Esophagus squamous epithelium (tissue), 5 donors: ENCODE measurements around the gene ADAMTSL3. TPM values are rescaled to one million over a fixed set of nuclear protein-coding genes. Genes with fewer than 3 reads are reported as not detected.

Experiments
- DNase-seq: peaks from one replicate; lab custom pipeline; 2025; lab: John Stamatoyannopoulos, UW
- H3K27ac ChIP-seq, 4 donors: fragments of 200-600 bp; sonication (generic); one replicate each; pipeline ENCODE4 v1.5.1; 2016 to 2019; ENCODE audit warnings: mild to moderate bottlenecking in 1 of 4
- H3K27me3 ChIP-seq, 4 donors: fragments of 200-600 bp; sonication (generic); 1 replicate in 3 of 4; 2 replicates in 1 of 4; pipeline versions ENCODE4 v1.5.1 to v1.6.0; 2017 to 2021; ENCODE audit warnings: antibody characterized with exemption in 1 of 4
- H3K36me3 ChIP-seq, 3 donors: fragments of 200-600 bp; sonication (generic); one replicate each; pipeline ENCODE4 v1.5.1; 2016 to 2019
- H3K4me1 ChIP-seq, 3 donors: fragments of 200-600 bp; sonication (generic); one replicate each; pipeline ENCODE4 v1.5.1; 2017 to 2019
- H3K4me3 ChIP-seq, 4 donors: fragments of 200-600 bp; sonication (generic); 1 replicate in 3 of 4; 2 replicates in 1 of 4; pipeline ENCODE4 v1.5.1; 2016 to 2019; ENCODE audit warnings: mild to moderate bottlenecking in 2 of 4, moderate library complexity in 1 of 4
- H3K9me3 ChIP-seq, 3 donors: fragments of 200-600 bp; sonication (generic); one replicate each; pipeline ENCODE4 v1.5.1; 2016 to 2019
- POLR2A ChIP-seq, 4 donors: fragments of 450-650 bp; IDR thresholded peaks; one replicate each; pipeline ENCODE4 v1.6.1; 2017; ENCODE audit warnings: antibody characterized with exemption in 4 of 4, mild to moderate bottlenecking in 4 of 4, moderate library complexity in 3 of 4
- WGBS, 2 donors: methylation state at CpG; one replicate each; pipeline ENCODE4 v1.1.5; 2018; 5-methylcytosine and 5-hydroxymethylcytosine counted together
- intact Hi-C: fragments of 100-400 bp; cut with DNase I; formaldehyde crosslinking; loops from one replicate; pipeline ENCODE4 v1.15.0; 2022
- total RNA-seq, 4 donors: library from RNA; depleted of rRNA; stranded (reverse); fragments of >200 nt; gene quantifications; one replicate each; pipeline ENCODE4 v1.1.0, GENCODE V29; 2016
- TF ChIP-seq, protein P1 (sequence below), 6 experiments: fragments of 450-650 bp in 4 of 6; fragments of 200-600 bp in 2 of 6; sonication (generic) in 2 of 6; IDR thresholded peaks; one replicate each; pipeline ENCODE4 v1.5.1; 2016 to 2019; ENCODE audit warnings: antibody characterized with exemption in 6 of 6, mild to moderate bottlenecking in 4 of 6, moderate library complexity in 4 of 6
- donor health status: DM: yes; HTN: yes; CAD: no.

The ADAMTSL3 gene
- total RNA-seq, 4 donors from 2014 or later, result 0.11 to 3.2 (median 0.79) TPM

DNA sequence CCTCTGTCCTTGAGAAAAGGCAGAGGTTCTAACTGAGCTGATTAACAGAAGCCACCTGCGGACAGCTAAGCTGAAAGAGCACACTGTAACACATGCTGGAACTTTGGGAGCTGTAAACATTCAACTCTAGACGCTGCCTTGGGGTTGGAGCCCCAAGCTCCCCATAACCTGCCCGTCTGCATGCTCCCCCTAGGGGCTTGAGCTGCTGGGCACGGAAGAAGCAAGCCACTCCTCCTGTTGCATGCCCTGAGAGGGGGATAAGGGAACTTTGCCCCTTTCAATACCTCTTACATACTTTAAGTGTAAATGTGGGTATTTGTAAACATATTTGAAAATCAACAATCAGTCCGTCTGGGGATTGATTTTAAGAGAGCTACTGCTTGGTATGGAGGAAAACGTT is 188.4 kb downstream of the ADAMTSL3 start:
- H3K27ac ChIP-seq, result no peak overlapping the region
- 48 to 72% methylated on average over 6 of the region's 6 CpGs for WGBS, 2 donors
- no peaks in the 10 kb centered on the region for H3K9me3 ChIP-seq
- peaks cover 0 to 22% (median 0%) of the 10 kb centered on the region in 3 donors for H3K4me1 ChIP-seq
- H3K27me3 ChIP-seq, result no peaks in the 10 kb centered on the region
- DNase-seq, result no peak
- intact Hi-C loops, result no loop called here
- no peaks in the 10 kb centered on the region for H3K36me3 ChIP-seq
- TF ChIP-seq, protein P1, sequence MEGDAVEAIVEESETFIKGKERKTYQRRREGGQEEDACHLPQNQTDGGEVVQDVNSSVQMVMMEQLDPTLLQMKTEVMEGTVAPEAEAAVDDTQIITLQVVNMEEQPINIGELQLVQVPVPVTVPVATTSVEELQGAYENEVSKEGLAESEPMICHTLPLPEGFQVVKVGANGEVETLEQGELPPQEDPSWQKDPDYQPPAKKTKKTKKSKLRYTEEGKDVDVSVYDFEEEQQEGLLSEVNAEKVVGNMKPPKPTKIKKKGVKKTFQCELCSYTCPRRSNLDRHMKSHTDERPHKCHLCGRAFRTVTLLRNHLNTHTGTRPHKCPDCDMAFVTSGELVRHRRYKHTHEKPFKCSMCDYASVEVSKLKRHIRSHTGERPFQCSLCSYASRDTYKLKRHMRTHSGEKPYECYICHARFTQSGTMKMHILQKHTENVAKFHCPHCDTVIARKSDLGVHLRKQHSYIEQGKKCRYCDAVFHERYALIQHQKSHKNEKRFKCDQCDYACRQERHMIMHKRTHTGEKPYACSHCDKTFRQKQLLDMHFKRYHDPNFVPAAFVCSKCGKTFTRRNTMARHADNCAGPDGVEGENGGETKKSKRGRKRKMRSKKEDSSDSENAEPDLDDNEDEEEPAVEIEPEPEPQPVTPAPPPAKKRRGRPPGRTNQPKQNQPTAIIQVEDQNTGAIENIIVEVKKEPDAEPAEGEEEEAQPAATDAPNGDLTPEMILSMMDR (IDR thresholded peaks at IDR 0.05), result no peak
- no peak for TF ChIP-seq POLR2A (IDR thresholded peaks at IDR 0.05)
- H3K4me3 ChIP-seq, result no peak overlapping the region

DNA sequence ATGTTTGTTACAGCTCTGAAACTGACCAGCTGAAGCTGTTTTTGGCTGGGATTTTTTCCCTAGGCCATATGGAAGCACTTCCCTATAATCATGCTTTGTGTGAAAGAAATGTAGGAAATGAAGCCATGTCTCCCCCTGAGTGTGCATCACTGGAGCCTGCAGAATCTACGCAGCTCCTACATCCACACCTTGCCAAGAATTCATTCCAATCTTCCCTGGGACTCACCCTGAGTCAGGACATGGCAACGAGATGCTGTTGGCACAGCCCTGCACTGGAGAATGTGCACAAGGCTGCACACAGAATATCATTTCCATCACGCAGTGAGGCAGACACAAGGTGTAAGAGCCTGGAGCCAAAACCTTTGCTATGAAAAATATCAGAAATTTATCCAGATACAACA is 189.5 kb downstream of the ADAMTSL3 start:
- DNase-seq, result no peak
- 47 to 63% methylated on average over 2 to 3 of the region's 3 CpGs for WGBS, 2 donors
- intact Hi-C loops, result no loop called here
- no peak for TF ChIP-seq POLR2A (IDR thresholded peaks at IDR 0.05)
- TF ChIP-seq, protein P1 (IDR thresholded peaks at IDR 0.05), result no peak
- no peak overlapping the region for H3K27ac ChIP-seq
- no peak overlapping the region for H3K4me3 ChIP-seq
- H3K9me3 ChIP-seq, result no peaks in the 10 kb centered on the region
- H3K36me3 ChIP-seq, result no peaks in the 10 kb centered on the region
- peaks cover 0 to 26% (median 0%) of the 10 kb centered on the region in 3 donors for H3K4me1 ChIP-seq
- no peaks in the 10 kb centered on the region for H3K27me3 ChIP-seq

DNA sequence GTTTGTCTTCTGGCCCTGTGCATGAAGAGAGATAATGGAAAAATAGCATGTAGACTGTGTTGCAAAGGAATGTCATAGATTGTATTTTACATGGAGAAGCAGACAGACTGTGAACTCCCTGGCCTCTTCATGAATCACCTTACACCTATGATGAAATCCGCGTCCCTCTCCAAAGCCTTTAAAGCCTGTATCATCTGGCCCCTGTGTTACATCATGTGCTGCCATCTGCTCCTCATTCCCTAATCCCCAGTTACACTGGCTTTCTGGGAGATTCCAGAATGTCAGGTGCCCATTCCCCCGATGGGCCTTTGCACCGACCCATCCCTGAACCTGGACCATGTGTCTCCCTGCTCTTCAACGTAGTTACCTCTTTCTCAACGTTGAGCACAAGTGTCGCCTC is 190.8 kb downstream of the ADAMTSL3 start:
- intact Hi-C loops, result no loop called here
- H3K27ac ChIP-seq, result peak overlapping the region in 2 of 4 donors; percentile 42 to 61

DNA sequence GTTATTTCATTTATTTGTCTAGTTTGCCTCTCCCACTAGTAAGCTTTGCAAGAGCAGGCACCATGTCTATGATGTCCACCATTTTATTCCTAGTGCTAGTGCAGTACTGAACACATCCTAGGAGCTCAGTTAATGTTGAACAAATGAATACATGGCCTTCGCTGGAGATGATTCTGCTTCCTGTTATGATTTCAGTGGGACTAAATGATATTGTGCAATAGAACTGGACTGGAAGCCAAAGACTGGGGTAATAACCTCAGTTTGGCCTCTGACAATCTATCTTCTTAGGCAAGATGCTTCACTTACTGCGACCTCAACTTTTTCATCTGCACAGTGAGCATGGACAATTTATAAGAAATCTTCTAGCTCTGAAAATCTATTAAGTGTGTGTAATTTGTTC is 191.3 kb downstream of the ADAMTSL3 start:
- H3K27me3 ChIP-seq, result no peaks in the 10 kb centered on the region
- WGBS, 2 donors, result 25 to 35% methylated on average over 2 of the region's 2 CpGs
- no peak for TF ChIP-seq POLR2A (IDR thresholded peaks at IDR 0.05)
- TF ChIP-seq, protein P1 (IDR thresholded peaks at IDR 0.05), result no peak
- no peaks in the 10 kb centered on the region for H3K36me3 ChIP-seq
- intact Hi-C loops, result no loop called here
- no peak for DNase-seq
- no peak overlapping the region for H3K4me3 ChIP-seq
- no peaks in the 10 kb centered on the region for H3K9me3 ChIP-seq
- peaks cover 0 to 42% (median 0%) of the 10 kb centered on the region in 3 donors for H3K4me1 ChIP-seq
- peak overlapping the region in 2 of 4 donors; percentile 42 to 61 for H3K27ac ChIP-seq

More for the DNA sequence above, 190.8 kb downstream of the ADAMTSL3 start:
- Histone ChIP-seq H3K36me3 (no peaks in the 10 kb centered on the region), H3K9me3 (no peaks in the 10 kb centered on the region), H3K27me3 (no peaks in the 10 kb centered on the region), H3K4me3 (no peak overlapping the region), H3K4me1 (peaks cover 0 to 37% (median 0%) of the 10 kb centered on the region in 3 donors)
- 82 to 88% methylated on average over 7 of the region's 7 CpGs for WGBS, 2 donors
- DNase-seq, result no peak
- TF ChIP-seq, protein P1 (IDR thresholded peaks at IDR 0.05), result no peak
- TF ChIP-seq POLR2A (IDR thresholded peaks at IDR 0.05), result no peak

DNA sequence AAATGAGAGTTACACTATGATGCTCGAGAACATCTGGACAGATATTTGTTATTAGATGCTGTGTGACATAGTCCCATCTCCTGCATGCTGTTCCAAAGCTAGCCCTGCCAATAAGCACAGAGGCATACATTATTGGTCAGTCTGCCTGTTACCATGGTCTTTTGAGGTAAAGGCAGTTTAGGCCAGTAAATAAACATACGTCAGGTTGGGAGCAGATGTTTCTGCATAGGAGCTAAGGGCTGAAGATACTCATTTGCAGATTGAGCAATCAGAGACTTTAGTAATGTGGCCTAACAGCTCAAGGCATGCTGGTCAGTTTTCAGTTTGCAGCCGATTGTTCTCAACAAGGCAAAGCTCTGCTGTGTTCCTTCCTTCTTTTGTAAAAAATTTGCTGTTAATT is 192.9 kb downstream of the ADAMTSL3 start:
- intact Hi-C loops, result no loop called here
- no peaks in the 10 kb centered on the region for H3K27me3 ChIP-seq
- peaks cover 0 to 52% (median 0%) of the 10 kb centered on the region in 3 donors for H3K4me1 ChIP-seq
- DNase-seq, result no peak
- 50 to 67% methylated on average over 3 of the region's 3 CpGs for WGBS, 2 donors
- TF ChIP-seq, protein P1 (IDR thresholded peaks at IDR 0.05), result no peak
- TF ChIP-seq POLR2A (IDR thresholded peaks at IDR 0.05), result no peak
- peak overlapping the region in 2 of 4 donors; percentile 42 to 57 for H3K27ac ChIP-seq
- no peaks in the 10 kb centered on the region for H3K36me3 ChIP-seq
- H3K4me3 ChIP-seq, result no peak overlapping the region
- no peaks in the 10 kb centered on the region for H3K9me3 ChIP-seq
